A673 (cell line): ENCODE results near the gene GATAD2B. TPM values are rescaled to one million over a fixed set of nuclear protein-coding genes. Genes with fewer than 3 reads are reported as not detected.
A peak's percentile ranks its signal among the peaks of the same experiment; 100 is the strongest.

ENCODE experiments used
- BruUV-seq: library from RNA; stranded (reverse); fragments of 400-500 nt; replicated peaks from 2 replicates; lab custom pipeline; 2021; lab: Mats Ljungman, UMichigan
- CTCF ChIA-PET: fragments of 300-600 bp; sonication (Branson Sonifier 250); formaldehyde crosslinking; loops from one replicate; lab custom pipeline; 2022; ENCODE audit warnings: antibody characterized with exemption; lab: Charles Lee
- POLR2A ChIA-PET: fragments of 300-600 bp; sonication (Branson Sonifier 250); formaldehyde crosslinking; loops from one replicate; lab custom pipeline; 2022; ENCODE audit warnings: antibody characterized with exemption; ENCODE audit not compliant: low non-redundant PET; lab: Charles Lee
- DNase-seq: peaks from one replicate; pipeline ENCODE4 v3.0.0-alpha.2; 2015; ENCODE audit warnings: low spot score
- H3K27ac ChIP-seq: fragments of 200-600 bp; sonication (generic); 2 replicates; pipeline ENCODE4 v1.5.1; 2016; ENCODE audit warnings: mixed run types, low read depth, mild to moderate bottlenecking, mixed read lengths, antibody characterized with exemption, low read length; ENCODE audit not compliant: poor library complexity, severe bottlenecking
- H3K27me3 ChIP-seq: fragments of 200-600 bp; sonication (generic); replicated peaks from 2 replicates; pipeline ENCODE4 v1.6.1; 2017; ENCODE audit warnings: mixed run types, low read depth, mild to moderate bottlenecking, mixed read lengths, antibody characterized with exemption, low read length; ENCODE audit not compliant: insufficient read depth, poor library complexity
- H3K36me3 ChIP-seq: fragments of 200-600 bp; sonication (generic); 2 replicates; pipeline ENCODE4 v1.6.1; 2016; ENCODE audit warnings: mixed run types, mild to moderate bottlenecking, mixed read lengths, antibody characterized with exemption, low read length; ENCODE audit not compliant: insufficient read depth, poor library complexity, severe bottlenecking
- H3K4me1 ChIP-seq: fragments of 200-600 bp; sonication (generic); 2 replicates; pipeline ENCODE4 v1.6.1; 2017; ENCODE audit warnings: mixed run types, mild to moderate bottlenecking, mixed read lengths, antibody characterized with exemption, low read length; ENCODE audit not compliant: insufficient read depth, poor library complexity, severe bottlenecking
- H3K4me3 ChIP-seq: fragments of 200-600 bp; sonication (generic); 2 replicates; pipeline ENCODE4 v1.5.1; 2016; ENCODE audit warnings: low read depth, mixed run types, mild to moderate bottlenecking, mixed read lengths, low read length; ENCODE audit not compliant: poor library complexity, severe bottlenecking
- H3K9me3 ChIP-seq: fragments of 200-600 bp; sonication (generic); 2 replicates; pipeline ENCODE4 v1.6.1; 2016; ENCODE audit warnings: mixed run types, low read depth, mild to moderate bottlenecking, mixed read lengths, antibody characterized with exemption, low read length; ENCODE audit not compliant: poor library complexity, severe bottlenecking
- CTCF ChIP-seq: fragments of 300-800, 200-600 bp; sonication (generic); conservative IDR thresholded peaks from 2 replicates; pipeline ENCODE4 v1.5.1; 2017; ENCODE audit warnings: low read depth, mild to moderate bottlenecking, antibody characterized with exemption, low read length, moderate library complexity, mixed read lengths
- EZH2 ChIP-seq: fragments of 200-600 bp; sonication (generic); IDR thresholded peaks from 2 replicates; pipeline ENCODE4 v1.6.1; 2017; ENCODE audit warnings: borderline replicate concordance, low read depth, mild to moderate bottlenecking, mixed read lengths, antibody characterized with exemption, low read length; ENCODE audit not compliant: poor library complexity, severe bottlenecking
- intact Hi-C: fragments of 100-400 bp; cut with micrococcal nuclease; formaldehyde crosslinking; loops from one replicate; pipeline ENCODE4 v1.10.0; 2022; ENCODE audit not compliant: unreplicated experiment
- total RNA-seq: library from RNA; stranded (reverse); gene quantifications from 2 replicates; pipeline ENCODE4 v1.2.3, GENCODE V29; 2021

The GATAD2B gene
- total RNA-seq, 1 experiment from 2014 or later = 58.8 TPM

DNA sequence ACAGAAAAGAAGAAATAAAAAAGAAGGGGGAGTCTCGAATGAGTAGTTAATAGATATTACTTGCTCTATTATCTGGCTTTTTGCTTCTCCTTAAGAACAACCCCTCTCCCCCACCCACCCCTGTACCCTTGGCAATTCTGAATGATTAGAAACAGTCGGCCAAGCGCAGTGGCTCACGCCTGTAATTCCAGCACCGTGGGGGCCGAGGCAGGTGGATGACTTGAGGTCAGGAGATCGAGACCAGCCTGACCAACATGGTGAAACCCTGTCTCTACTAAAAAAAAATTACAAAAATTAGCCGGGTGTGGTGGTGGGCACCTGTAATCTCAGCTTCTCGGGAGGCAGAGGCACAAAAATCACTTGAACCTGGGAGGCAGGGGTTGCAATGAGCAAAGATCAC, 42.7 kb downstream of the GATAD2B start:
- H3K9me3 ChIP-seq = no peaks in the 10 kb centered on the region
- H3K36me3 ChIP-seq = no peaks in the 10 kb centered on the region
- no peak for DNase-seq
- peaks cover 32% of the 10 kb centered on the region for H3K4me1 ChIP-seq
- ChIA-PET POLR2A (interaction anchor here (0.6 kb wide), 1 partner anchor 303 kb away, joined by 3 read pairs; no protein-coding TSS in a partner anchor), CTCF (no interaction called here)
- intact Hi-C loops = no loop called here
- TF ChIP-seq CTCF (no peak), EZH2 (no peak)
- no peak overlapping the region for H3K4me3 ChIP-seq
- BruUV-seq = no TSS peak
- H3K27me3 ChIP-seq = no peaks in the 10 kb centered on the region
- peak overlapping the region; percentile 67 for H3K27ac ChIP-seq

GRCh38 chr1:153877112-153877511, 45.7 kb downstream of the GATAD2B start:
- Histone ChIP-seq H3K27me3 (no peaks in the 10 kb centered on the region), H3K9me3 (no peaks in the 10 kb centered on the region), H3K4me3 (no peak overlapping the region), H3K4me1 (peaks cover 18% of the 10 kb centered on the region), H3K36me3 (no peaks in the 10 kb centered on the region), H3K27ac (no peak overlapping the region)
- no TSS peak for BruUV-seq
- intact Hi-C loops = no loop called here
- no peak for DNase-seq
- ChIA-PET CTCF (no interaction called here), POLR2A (no interaction called here)
- TF ChIP-seq CTCF (no peak), EZH2 (no peak)

DNA sequence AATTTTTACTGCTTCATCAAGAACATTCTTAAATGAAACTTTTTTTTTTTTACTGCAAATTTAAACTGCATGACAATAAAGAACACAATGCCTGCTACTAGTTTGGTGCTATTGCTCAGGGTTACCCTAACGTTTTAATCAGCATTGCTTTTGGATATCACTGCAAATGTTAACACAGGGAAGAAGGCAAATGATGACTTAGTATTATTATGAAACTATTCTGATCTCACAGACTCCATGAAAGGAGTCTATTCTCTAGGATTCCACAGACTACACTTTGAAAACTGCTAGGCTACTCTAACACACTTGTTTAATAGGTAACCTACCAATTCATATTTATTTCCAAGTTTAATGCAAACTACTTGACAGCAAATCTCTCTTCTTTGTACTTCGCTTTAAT, 49.8 kb downstream of the GATAD2B start:
- Histone ChIP-seq H3K4me1 (no peaks in the 10 kb centered on the region), H3K27ac (no peak overlapping the region), H3K27me3 (no peaks in the 10 kb centered on the region), H3K4me3 (no peak overlapping the region), H3K9me3 (no peaks in the 10 kb centered on the region), H3K36me3 (no peaks in the 10 kb centered on the region)
- no TSS peak for BruUV-seq
- intact Hi-C loops = no loop called here
- no peak for TF ChIP-seq CTCF
- ChIA-PET CTCF (no interaction called here), POLR2A (no interaction called here)
- DNase-seq = no peak
